Measurements from ENCODE around the gene HEG1. TPM values are rescaled to one million over a fixed set of nuclear protein-coding genes. Genes with fewer than 3 reads are reported as not detected.
A peak's percentile ranks its signal among the peaks of the same experiment; 100 is the strongest.

Gene HEG1
- total and polyA plus RNA-seq, 2 of the 4 experiments (the other 2 are of a cell fraction): 25.6 to 43.4 TPM

- Histone ChIP-seq H3K56ac (ENCODE audit: extremely low read depth, insufficient read depth, low read length) (0 out of 2 replicates have a peak overlapping the region, but pooled peaks have one; percentile 8), H3K27ac (ENCODE audit: insufficient read depth, low read length) (peak overlapping the region; percentile 12; the same call in 1 of the 2 replicates), H3K4me2 (ENCODE audit: low read depth, low read length) (peak overlapping the region; percentile 72), H3K14ac (replicated peaks; ENCODE audit: low read depth, low read length) (peak overlapping the region; percentile 46; the same call in 1 of the 2 replicates), H2AK5ac (ENCODE audit: low read depth, low read length) (0 out of 2 replicates have a peak overlapping the region, but pooled peaks have one; percentile 23), H4K5ac (ENCODE audit: low read depth, low read length) (peak overlapping the region; percentile 9; the same call in 1 of the 2 replicates), H3K9me1 (ENCODE audit: insufficient read depth, low read length) (peaks cover 37% of the 10 kb centered on the region), H4K91ac (ENCODE audit: insufficient read depth, low read depth, low read length) (peak overlapping the region; percentile 2), H3K23ac (ENCODE audit: low read depth, low read length) (peak overlapping the region; percentile 27), H4K20me1 (ENCODE audit: insufficient read depth, low read length) (peaks cover 94% of the 10 kb centered on the region), H3K36me3 (ENCODE audit: control insufficient read depth, insufficient read depth, low read length) (peaks cover 25% of the 10 kb centered on the region), H3K9ac (ENCODE audit: low read depth, low read length) (peak overlapping the region; percentile 25), H4K8ac (ENCODE audit: low read depth in 2 of 2, low read length in 2 of 2) (peak overlapping the region in 1 of 2 experiments; percentile 28; a peak in 2 of 4 replicates), H3K4ac (ENCODE audit: low read depth, low read length) (peak overlapping the region; percentile 35), H3K27me3 (ENCODE audit: control insufficient read depth, insufficient read depth, low read length) (no peaks in the 10 kb centered on the region), H2BK15ac (ENCODE audit: low read depth, low read length) (no peak overlapping the region), H2BK5ac (ENCODE audit: low read depth, low read length, poor library complexity, severe bottlenecking) (no peak overlapping the region), H3K9me3 (ENCODE audit: control insufficient read depth, insufficient read depth, low read length) (no peaks in the 10 kb centered on the region), H3K4me1 (ENCODE audit: control insufficient read depth, insufficient read depth, low read length) (peaks cover 45% of the 10 kb centered on the region), H3K4me3 (ENCODE audit: insufficient read depth, low read depth, low read length) (no peak overlapping the region), H2BK20ac (ENCODE audit: low read depth, low read length) (peak overlapping the region; percentile 21; the same call in 1 of the 2 replicates), H2AK9ac (replicated peaks; ENCODE audit: low read depth, low read length, poor library complexity) (peak overlapping the region; percentile 49), H3K79me1 (ENCODE audit: low read depth in 1 of 2, low read length in 2 of 2) (peaks cover 39 to 92% of the 10 kb centered on the region in 2 experiments), H2AFZ (replicated peaks; ENCODE audit: low read length, poor library complexity) (peak overlapping the region; percentile 71), H3K18ac (ENCODE audit: low read depth, low read length) (peak overlapping the region; percentile 10), H2BK120ac (ENCODE audit: low read depth, low read length) (peak overlapping the region; percentile 39; the same call in 1 of the 2 replicates)
- DNase-seq (peak; percentile 50), ATAC-seq (ENCODE audit: low read depth) (peak; percentile 15; the same call in 1 of the 2 replicates)
- ChIA-PET CTCF (no interaction called here), POLR2A (ENCODE audit: unreplicated experiment) (no interaction called here)
- no TSS peak for BruUV-seq (replicated peaks)
- TF ChIP-seq MXI1 (IDR thresholded peaks at IDR 0.05; ENCODE audit: borderline replicate concordance, low read depth, low read length) (no peak), USF2 (IDR thresholded peaks at IDR 0.05; ENCODE audit: low read depth, low read length) (no peak), CHD1 (IDR thresholded peaks at IDR 0.05; ENCODE audit: low read depth, low read length) (no peak), RAD21 (IDR thresholded peaks at IDR 0.05; ENCODE audit: low read length) (no peak), POLR2A (IDR thresholded peaks at IDR 0.05; ENCODE audit: low read depth, low read length) (no peak), FOS (IDR thresholded peaks at IDR 0.05; ENCODE audit: low read depth, low read length) (no peak), SMC3 (IDR thresholded peaks at IDR 0.05; ENCODE audit: low read depth, low read length) (no peak), MAFK (IDR thresholded peaks at IDR 0.05; ENCODE audit: low read depth, low read length) (no peak), RFX5 (IDR thresholded peaks at IDR 0.05; ENCODE audit: low read depth, low read length) (no peak), NFE2L2 (IDR thresholded peaks at IDR 0.05; ENCODE audit: low read depth, low read length) (no peak), ELK1 (IDR thresholded peaks at IDR 0.05; ENCODE audit: borderline replicate concordance, low read depth, low read length) (no peak)
- dilution Hi-C loops (cut with HindIII; ENCODE audit: low sequenced_read_pairs, unreplicated experiment) (no loop called here), intact Hi-C loops (cut with micrococcal nuclease) (no loop called here), in situ Hi-C loops (cut with MboI; ENCODE audit: low sequenced_read_pairs) (loop anchor here (10.0 kb wide), 1 partner anchor 392 kb away; no protein-coding TSS in a partner anchor)
- WGBS, 2 experiments (ENCODE audit: extremely low coverage in 2 of 2, insufficient read length in 1 of 2): 0% methylated on average over 1 of the region's 17 CpGs; no CpG with 5 or more reads in 1 of the 2 experiments
These were observed 12.9 kb downstream of the HEG1 start for GRCh38 chr3:125042725-125043406.
